HG03354 (cell line): ENCODE data around the gene TBX4.
"Not testable (repeated sequence)": the region's sequence is repeated elsewhere in the genome, so short reads cannot be mapped to it uniquely, and the experiment has no call there.

Experiments
- ATAC-seq: cut with Tn5 transposase; IDR thresholded peaks from one replicate; pipeline ENCODE4 v1.9.1; 2021; ENCODE audit warnings: mild to moderate bottlenecking; ENCODE audit not compliant: unreplicated experiment, poor library complexity, severe bottlenecking

Gene TBX4

GRCh38 chr17:61510237-61510636, 58.0 kb downstream of the TBX4 start:
- ATAC-seq: no peak

- no peak for ATAC-seq
Observed at GRCh38 chr17:61510991-61511390, 58.8 kb downstream of the TBX4 start.

- ATAC-seq: no peak
Observed at GRCh38 chr17:61511480-61512182, 59.4 kb downstream of the TBX4 start.

DNA sequence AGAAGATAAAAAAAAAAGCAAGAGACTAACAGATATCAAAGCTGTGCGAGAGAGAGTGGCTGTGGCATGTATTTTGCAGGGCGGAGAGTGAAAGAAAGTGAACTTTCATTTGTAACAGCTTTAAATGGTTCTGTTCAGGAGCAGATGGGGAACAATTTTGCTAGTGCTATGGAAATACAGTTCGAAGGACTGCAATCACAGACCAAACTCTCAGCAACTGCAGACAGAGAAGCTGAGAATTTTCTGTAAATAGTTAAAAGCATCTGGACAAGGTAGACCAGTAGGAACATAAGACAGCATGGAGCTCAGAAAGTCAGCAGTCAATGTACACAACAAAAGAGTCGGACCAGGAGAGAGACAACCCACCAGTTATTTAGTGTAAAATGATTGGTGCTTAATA, 62.3 kb downstream of the TBX4 start:
- ATAC-seq: no peak

DNA sequence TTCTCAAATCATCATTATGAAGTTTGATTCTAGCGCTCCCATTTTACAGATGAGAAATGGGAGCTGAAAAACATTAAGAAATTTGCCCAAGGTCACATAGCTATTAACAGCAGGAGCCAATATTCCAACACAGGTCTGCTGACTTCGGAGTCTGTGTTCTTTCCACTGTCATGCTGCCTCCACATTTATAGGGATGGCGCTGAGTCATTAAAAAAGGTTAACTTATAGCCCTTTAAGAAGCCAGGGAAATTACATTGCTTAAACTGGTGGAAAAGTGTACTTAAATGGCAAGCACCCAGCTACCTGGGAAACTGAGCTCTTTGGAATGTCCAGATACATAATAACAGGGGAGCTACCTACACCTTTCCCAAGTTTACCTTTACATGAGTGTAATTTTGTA, 65.0 kb downstream of the TBX4 start:
- no peak for ATAC-seq

DNA sequence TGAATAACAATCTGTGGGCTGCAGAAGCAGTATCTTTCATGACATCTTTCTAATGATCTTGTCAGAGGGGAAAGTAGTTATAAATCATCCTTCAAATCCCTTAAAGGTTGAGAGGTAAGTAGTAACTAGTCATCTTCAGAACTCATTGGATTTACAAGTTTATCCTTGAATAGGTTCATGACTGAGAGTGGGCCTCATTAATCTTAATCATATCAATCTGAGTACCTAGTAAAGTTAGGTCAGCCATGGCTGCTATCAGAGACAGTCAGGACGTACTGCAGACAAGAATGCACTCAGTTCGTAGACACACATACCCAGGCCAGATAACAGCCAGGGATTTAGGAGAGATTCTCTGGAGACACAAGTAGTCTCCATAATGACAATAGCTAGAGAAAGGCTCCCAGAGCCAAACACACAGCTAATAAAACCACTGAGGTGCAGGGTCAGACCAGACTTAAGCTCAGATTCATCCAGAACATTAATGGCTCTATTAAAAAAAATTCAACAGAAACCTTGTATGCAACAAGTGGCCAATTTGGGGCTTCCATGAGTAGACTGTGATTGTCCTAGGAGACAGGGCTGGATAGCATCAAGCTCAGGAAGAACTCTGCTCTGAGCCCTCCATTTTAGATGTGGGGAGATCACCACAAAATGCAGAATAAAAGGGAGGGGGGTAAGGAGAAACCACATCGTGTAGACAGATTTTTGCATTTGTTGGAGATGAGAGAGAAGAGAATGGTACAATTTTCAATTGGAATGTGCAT, 65.8 kb downstream of the TBX4 start:
- no peak for ATAC-seq

- no peak for ATAC-seq
Observed at GRCh38 chr17:61519139-61519538, 66.9 kb downstream of the TBX4 start.

DNA sequence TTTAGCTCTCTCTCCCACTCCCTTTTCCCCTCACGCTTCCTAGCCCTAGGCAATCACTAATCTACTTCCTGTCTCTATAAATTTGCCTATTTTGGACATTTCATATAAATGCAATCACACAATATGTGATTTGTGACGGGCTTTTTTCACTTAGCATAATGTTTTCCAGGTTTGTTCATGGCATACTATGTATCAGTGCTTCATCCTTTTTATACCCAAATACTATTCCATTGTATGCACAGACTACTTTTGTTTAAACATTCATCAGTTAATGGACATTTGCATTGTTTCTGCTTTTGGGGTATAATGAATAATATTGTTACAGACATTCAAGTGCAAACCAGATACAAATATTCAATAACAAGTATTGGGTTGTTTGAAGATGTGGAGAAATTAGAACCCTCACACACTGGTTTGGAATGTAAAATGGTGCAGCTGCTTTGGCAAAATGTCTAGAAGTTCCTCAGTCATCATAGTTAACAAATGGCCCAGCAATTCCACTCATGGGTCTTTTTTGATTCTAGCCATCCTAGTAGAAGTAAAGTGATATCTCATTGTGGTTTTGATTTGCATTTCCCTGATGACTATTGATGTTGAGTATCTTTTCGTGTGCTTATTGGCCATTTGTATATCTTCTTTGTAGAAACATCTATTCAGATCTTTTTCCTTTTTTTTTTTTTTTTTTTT, 67.7 kb downstream of the TBX4 start:
- ATAC-seq: no peak

DNA sequence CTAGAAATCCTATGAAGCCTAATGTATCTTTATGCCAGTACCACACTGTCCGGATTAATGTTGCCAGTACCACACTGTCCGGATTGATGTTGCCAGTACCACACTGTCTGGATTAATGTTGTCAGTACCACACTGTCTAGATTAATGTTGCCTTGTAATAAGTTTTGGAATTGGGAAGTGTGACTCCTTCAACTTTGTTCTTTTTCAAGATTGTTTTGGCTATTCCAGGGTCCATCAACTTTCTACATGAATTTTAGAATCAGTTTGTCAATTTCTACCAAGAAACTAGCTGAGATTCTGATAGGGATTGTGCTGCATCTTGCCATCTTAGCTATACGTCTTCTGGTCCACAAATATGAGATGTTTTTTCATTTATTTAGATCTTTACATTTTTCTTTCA, 68.7 kb downstream of the TBX4 start:
- ATAC-seq: no peak

- ATAC-seq: no peak
Observed at GRCh38 chr17:61522088-61522487, 69.9 kb downstream of the TBX4 start.

DNA sequence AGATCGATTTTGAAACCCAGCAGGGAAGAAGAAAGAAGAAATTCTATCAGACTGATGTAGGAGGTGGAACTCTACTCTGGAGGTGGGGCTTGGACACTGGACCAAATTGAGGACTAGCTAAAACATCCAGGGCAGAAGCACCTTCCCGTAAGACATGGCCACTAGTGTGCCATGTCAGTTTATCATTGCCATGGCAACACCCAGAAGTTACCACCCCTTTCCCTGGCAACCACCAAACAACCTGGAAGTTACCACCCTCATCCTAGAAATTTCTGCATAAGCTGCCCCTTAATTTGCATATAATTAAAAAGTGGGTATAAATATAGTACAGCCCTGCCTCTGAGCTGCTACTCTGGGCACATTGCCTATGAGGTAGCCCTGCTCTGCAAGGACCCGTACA, 72.1 kb downstream of the TBX4 start:
- no peak for ATAC-seq

- ATAC-seq: not testable (repeated sequence)
Observed at GRCh38 chr17:61527441-61527840, 75.2 kb downstream of the TBX4 start.

- ATAC-seq: no peak
Observed at GRCh38 chr17:61528171-61528570, 75.9 kb downstream of the TBX4 start.

DNA sequence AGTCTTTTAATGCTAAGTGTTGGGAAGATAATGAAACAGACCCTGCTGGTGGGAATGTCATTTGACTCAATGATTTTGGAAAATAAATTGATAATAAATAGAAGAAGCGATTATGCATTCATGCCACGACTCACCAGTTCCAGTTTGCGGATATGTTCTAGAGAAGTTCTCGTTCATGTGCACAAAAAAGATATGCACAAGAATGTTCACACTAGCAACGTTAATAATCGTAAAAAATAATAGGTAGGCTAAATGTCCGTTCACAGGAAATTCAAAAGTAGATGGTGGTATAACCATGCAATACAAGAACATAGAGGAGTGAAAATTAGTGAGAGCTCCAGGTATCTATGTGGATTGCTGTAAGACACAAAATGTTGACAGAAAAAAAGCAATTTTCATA, 79.0 kb downstream of the TBX4 start:
- ATAC-seq: no peak

DNA sequence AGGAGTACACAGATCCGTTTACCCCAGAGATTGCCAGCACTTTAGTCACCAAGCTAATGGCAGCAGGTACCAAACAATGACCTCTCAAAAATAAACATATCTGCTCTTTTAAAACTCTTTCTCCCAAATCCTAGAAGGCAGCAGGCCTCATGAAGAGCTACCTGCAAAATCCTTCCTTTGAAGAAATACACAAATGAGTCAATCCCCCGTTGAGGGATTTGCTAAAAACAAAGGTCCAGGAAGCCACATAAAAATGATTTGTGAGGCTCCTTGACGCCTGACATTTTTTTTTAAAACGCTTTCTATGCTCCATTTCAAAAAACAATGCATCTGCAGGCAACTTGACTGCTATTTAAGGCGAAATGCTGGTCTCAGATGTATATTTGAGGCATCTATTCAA, 80.6 kb downstream of the TBX4 start:
- no peak for ATAC-seq

- ATAC-seq: no peak
Observed at GRCh38 chr17:61533797-61534196, 81.6 kb downstream of the TBX4 start.

GRCh38 chr17:61534414-61534813, 82.2 kb downstream of the TBX4 start:
- no peak for ATAC-seq
